ENCODE results near the gene SIGLEC8.

DNA sequence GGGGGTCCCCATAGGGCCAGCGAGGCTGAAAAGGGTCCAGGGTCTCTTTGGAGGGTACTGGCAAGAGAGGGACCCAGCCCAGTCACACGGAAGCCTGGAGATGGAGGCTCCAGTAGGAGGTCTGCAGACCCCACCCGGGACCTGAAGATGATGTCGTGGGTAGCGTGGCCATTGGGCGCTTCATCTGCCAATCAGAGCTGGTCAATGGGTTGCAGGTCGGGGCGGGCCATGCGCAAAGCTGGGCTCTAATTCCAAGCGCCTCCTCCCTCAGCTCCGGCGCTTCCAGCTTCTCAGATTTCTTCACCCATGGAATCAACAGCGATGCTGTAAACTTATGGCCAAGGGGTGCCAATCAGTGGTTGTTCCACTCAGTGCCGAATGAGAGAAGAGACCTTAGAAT lies 32.4 kb upstream of the SIGLEC8 start:
- TF ChIP-seq NR3C1 (CRISPR knock-in tag; IDR thresholded peaks at IDR 0.05), result no peak
- TF ChIP-seq TCF7 (IDR thresholded peaks at IDR 0.05; ENCODE audit: borderline replicate concordance), result no peak
- no peak for TF ChIP-seq NFATC3 (IDR thresholded peaks at IDR 0.05)
- TF ChIP-seq SFPQ (IDR thresholded peaks at IDR 0.05; ENCODE audit: low read depth, low read length), result no peak
- TF ChIP-seq ELF4 (CRISPR knock-in tag; IDR thresholded peaks at IDR 0.05), result no peak

All from K562 (cell line).